Vagina (tissue), 2 donors: Measurements from ENCODE around the gene ANGEL1.

ENCODE experiments used
- POLR2AphosphoS5 ChIP-seq, 2 donors: sonication (generic); formaldehyde crosslinking; IDR thresholded peaks; one replicate each; pipeline ENCODE4 v1.9.0; 2017; ENCODE audit warnings: antibody characterized with exemption in 2 of 2, mild to moderate bottlenecking in 2 of 2, low read depth in 1 of 2; ENCODE audit not compliant: insufficient read depth in 1 of 2
- TF ChIP-seq, protein P1 (sequence below), 3 experiments: fragments of 450-650 bp in 2 of 3; fragments of 200-600 bp in 1 of 3; sonication (generic) in 1 of 3; IDR thresholded peaks; one replicate each; pipeline ENCODE4 v1.5.1; 2017 to 2019; ENCODE audit warnings: antibody characterized with exemption in 3 of 3, mild to moderate bottlenecking in 2 of 3, moderate library complexity in 2 of 3

DNA sequence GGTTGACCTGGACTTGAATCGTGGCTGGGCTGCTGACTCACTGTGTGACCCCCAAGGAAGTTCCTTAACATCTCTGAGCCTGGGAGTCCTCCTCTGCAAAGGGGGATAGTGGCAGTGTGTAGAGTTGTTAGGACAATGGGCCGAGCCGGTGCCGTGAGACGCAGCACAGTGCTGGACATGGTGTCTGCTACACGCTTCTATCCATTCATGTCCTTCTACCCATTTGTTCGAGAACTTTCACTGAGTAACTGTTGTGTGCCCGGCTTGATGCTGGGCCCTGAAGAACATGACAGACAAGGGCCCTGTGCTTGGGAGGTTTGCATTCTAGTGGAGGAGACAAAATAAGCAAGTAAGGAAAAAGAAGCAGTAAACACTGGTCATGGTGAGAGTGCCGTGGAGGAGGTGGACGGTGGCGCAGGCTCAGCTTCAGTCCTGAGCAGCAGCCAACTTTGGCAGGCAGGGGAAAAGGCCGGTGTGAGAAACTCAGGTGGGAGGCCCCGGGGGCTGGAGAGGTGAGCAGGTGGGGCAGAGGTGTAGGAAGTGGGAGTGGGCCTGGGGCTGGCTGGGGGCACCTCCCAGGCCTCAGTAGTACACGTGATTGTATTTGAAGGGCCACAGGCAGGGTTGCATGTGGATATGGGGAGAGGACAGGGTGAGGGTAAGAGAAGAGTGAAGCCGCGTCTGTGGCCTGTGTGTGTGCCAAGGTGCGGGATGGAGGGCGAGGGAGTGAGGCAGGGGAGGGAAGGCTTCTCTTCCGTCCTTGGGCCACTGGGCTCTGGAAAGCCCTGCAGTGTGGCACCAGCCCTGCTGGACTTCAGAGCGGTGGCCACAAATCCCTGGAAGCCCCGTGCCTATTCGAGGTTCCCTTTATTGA, 37.6 kb downstream of the ANGEL1 start:
- TF ChIP-seq, protein P1, sequence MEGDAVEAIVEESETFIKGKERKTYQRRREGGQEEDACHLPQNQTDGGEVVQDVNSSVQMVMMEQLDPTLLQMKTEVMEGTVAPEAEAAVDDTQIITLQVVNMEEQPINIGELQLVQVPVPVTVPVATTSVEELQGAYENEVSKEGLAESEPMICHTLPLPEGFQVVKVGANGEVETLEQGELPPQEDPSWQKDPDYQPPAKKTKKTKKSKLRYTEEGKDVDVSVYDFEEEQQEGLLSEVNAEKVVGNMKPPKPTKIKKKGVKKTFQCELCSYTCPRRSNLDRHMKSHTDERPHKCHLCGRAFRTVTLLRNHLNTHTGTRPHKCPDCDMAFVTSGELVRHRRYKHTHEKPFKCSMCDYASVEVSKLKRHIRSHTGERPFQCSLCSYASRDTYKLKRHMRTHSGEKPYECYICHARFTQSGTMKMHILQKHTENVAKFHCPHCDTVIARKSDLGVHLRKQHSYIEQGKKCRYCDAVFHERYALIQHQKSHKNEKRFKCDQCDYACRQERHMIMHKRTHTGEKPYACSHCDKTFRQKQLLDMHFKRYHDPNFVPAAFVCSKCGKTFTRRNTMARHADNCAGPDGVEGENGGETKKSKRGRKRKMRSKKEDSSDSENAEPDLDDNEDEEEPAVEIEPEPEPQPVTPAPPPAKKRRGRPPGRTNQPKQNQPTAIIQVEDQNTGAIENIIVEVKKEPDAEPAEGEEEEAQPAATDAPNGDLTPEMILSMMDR (IDR thresholded peaks at IDR 0.05), result no peak
- no peak for TF ChIP-seq POLR2AphosphoS5 (IDR thresholded peaks at IDR 0.05; ENCODE audit: insufficient read depth in 1 of 2, low read depth in 1 of 2)
